Superior temporal gyrus (tissue), 1 donor: ENCODE data around the gene NFKB1.

Experiments
- DNase-seq: peaks from one replicate; pipeline ENCODE4 v3.0.0-alpha.2; 2016; ENCODE audit errors: extremely low spot score

NFKB1 gene

DNA sequence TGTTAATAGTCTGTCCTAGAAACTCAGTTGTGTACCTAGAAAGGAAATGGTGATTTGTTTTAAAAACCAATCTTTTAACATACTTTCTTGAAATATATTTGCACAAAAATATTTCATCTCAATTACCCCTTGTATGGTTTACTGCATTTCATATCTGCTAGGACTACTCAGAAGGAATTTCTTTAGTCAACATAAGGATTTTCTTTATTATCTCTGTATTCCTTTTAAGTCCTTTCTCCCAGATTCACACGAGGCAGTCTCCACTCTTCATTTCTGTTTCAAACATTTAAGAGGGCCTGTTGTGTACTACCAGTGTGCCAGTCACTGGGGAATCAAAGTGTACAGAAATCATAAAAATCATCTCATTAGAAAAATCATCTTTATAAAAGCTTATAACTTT, 28.8 kb downstream of the NFKB1 start:
- no peak for DNase-seq

DNA sequence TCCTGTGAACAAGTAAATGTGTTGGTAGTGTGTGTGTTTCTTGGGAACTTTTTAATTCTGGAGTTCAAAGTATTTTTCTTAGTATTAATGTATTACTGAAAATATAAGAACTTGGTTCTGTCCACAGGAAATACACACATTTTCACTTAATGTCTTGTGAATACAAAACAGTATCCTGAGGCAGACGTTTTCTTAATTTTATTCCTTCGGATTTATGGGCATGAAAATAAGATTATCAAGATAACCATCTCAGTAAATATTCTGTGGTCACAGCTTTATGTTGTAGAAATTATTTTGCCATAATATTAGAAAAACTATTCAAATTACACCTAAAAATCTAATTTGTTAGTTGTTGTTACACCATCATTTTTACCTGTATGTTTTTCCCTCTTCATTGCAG, 29.8 kb downstream of the NFKB1 start:
- DNase-seq = no peak

DNA sequence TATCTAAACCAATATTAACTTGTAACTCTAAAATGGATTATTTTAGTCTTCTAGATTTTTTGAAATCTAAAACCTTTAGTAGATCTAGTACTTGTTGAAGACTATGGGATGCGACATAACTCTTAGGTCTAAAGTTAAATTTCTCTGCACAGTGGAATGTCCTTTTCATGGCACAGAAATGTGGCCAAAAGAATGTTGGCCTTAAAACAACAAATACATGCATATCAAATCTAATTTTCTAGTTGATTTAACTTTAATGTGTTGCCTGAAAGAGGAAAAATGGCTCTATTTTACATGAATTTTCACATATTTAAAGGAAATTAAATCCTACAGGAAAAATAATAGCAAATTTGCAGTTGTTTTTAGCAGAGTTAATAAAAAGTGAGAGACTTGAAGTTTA, 30.3 kb downstream of the NFKB1 start:
- DNase-seq = no peak

DNA sequence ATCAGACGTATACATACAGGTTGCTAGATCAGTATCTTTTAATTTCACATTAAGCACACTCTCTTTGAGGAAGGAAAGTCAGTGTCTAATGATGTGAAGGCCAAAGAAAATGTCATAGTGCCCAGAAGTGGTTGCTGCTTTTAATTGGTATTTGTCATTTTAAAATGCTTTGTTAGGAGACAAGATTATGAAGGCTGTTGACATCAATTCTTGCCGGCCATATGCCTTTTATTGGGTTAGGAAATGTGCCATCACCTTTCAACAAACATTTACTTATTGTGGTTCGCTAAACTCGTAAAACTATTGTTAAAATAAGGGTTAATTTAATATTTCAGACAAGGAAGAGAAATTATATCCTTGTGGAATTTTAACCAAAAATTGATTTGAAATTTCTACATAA, 32.2 kb downstream of the NFKB1 start:
- DNase-seq = no peak

DNA sequence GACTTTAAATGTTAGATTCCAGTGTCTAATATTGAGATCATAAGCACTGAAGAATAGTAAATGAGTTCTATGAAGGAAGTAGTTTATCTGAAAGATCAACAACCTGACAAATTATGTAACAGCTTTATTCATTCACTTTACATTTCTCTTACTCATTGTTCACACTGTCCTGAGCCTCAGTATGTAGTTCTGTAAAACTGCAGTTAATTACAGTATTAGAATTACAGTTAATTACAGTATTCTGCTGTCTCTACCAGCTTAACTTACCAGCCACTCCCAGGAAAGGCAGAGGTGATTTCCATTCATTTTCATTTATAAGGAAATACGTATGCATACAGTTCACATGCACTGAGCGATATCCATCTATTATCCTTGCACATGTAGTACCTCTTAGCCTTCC, 32.7 kb downstream of the NFKB1 start:
- no peak for DNase-seq

DNA sequence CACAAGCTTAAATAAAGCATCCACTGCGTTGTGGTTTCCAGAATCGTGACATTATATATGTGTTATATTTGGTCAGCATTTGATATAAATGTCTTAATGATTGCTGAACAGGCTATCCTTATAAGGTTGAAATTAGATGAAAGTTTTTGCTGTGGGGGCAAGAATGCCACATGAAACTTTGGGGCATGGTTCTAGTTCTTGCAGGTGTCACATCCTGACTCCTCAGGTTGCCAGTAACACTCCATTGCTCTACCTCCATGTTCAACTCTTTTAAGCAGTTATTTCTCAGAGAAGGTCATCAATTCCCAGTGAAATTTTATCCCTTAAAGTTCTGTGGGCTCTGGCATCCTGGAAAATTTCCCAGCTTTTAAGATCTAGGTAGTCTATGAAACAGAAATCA, 33.7 kb downstream of the NFKB1 start:
- no peak for DNase-seq

DNA sequence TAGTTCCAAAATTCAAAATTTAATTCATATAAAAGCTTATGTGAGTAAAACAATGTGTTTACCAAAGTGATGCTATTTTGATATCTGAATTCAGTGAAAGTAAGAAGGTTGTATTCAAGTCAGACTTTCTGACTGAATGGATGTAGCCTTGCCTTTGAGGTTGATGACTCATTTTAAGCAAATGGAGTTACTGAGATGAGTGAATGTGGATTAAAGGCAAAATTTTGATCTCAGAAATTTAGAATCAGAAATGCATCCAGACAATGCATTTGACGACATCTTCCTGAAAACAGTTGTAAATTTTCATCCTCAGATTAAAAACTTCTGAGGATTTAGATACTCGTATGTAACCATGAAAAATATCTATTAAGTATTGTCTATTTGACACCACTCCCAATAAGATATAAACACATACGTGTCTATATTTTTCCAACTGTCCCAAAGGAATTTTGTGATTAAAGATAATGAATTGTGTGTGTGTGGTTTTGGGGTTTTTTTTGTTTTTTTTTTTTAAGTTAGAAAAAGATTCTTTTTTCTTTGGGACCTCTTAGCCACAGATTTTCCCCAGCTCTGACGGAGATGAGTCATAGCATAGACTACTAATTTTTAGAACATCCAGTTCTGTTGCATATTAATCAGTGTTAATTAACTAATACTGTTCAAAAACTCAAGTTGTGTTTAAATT, 34.4 kb downstream of the NFKB1 start:
- no peak for DNase-seq

DNA sequence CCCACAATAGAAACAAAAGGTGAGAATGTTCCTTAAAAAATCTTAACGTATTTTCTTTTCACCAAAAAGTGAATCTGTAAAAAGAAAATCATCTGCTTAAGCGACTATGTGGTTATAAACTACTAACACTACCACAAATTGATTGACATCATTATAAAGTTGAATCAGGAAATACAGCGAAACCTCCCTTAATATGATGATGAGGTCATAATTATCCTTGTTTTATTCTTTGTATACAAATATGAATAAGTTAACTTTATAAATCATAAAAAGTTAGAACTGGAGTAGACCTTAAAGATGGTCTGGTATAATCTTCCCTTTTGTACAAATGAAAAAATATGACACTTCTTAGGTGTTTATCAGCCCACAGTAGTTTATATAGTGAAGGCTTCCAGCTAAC, 35.6 kb downstream of the NFKB1 start:
- DNase-seq = no peak

DNA sequence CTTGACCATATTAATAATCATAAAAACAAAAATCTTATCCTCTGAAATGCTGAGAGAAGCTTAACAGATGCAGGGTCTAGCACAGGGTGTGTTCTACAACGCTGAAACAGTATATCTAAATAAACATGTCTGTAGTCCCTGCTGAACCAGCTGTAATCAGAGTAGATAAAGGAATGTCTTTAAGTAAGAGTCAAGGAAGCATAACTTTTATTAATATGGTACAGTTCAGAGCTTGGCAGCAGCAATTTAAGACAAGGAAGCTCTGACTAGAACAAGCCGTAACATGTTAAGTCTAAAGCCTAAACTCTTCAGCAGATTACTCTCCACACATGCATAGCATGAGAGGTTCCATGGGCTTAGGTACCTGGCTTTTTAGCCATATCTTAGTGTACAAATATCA, 36.1 kb downstream of the NFKB1 start:
- no peak for DNase-seq

DNA sequence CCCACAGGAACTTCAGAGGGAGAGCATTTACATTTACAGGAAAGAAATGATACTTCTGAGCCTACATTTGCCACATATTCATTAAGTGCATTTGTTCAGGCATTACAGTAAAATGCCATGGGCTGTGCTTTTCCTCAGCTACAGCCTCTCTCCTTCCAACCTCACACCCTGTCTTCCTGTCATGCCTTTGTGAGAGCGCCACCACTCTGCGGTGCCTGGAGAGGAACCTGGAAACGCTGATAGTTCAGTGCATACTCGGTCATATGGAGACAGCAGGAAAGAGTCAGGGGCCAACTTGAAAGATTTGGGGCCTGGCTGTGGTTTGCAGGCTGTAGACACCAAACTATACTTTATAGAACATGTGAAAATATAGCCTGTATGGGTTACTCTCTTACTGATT, 40.5 kb downstream of the NFKB1 start:
- peak; percentile 53 for DNase-seq

DNA sequence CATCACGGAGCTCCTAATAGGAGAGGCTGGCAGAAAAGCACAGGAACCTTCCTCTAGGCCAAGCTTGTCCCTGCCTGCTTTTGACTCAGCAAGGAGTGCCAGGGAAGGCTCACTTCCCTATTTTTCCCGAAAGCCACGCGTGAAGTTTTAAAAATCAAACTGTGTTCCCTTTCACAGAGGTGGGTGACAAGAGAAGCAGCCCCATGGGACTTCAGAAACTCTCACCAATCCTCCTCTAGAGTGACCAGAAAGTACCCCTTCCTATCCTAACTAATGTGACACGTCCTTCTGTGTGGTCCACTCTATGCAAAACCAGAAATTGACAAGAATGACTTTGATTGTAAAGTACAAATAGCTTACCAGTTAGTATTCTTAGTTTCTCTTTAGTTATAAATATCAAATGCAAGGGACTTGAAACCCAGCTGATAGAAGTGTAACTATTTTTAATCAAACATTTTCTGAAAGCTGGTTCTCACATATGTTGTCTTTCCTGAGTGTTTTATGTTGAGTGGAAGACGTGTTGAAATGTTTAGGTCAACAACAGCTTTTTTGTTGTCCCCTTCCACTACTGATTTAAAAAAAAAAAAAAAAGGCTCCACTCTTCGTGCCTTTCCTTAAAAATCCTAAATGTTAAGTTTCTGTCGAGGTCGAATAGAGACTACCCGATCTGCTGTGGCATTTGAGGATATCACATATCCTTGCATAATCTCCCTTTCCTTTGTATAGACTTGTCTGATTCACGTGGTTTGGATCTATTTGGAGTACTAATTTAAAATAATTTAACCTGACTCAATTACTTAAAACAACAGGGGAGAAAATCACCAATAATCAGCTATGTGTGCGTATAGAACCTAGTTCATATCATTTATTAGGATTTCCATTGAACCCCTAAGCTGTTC, 42.1 kb downstream of the NFKB1 start:
- DNase-seq = no peak

DNA sequence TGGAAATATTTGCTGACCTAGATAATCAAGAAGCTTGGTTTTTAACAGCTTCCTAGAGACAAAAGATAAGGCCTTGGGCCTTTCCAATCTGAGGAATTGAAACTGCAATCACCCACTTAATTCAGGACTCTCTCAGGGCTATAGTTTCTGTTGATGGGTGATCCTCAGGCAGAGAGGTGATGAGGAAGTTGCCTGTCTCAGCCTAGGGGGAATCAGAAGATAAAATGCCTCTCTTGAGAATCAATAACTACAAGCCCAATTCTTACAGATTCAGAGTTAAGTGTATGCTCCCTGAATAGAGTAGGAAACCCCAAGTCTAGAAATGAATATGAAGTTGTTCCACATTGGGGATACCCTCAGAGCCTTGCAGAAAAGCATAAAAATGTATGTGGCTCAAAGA, 45.5 kb downstream of the NFKB1 start:
- DNase-seq = no peak

DNA sequence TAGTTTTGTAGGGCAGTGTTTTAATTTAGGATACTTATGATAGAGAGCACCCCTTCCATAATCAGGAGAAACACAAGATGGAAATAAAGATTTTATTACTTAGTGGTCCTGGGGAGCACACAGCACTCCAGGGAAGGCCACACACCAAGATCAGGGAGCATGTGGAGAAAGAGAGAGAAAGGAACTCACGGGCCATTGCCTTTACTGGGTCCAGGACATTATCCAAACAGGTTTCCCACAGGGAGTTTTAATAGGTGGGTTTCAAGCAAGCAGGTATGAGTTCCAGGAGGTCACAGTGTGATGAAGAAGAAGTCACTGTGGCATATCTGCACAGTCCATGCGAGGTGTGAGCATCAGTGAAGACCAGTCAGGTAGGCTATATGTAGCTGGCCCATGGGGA, 46.8 kb downstream of the NFKB1 start:
- DNase-seq = no peak

DNA sequence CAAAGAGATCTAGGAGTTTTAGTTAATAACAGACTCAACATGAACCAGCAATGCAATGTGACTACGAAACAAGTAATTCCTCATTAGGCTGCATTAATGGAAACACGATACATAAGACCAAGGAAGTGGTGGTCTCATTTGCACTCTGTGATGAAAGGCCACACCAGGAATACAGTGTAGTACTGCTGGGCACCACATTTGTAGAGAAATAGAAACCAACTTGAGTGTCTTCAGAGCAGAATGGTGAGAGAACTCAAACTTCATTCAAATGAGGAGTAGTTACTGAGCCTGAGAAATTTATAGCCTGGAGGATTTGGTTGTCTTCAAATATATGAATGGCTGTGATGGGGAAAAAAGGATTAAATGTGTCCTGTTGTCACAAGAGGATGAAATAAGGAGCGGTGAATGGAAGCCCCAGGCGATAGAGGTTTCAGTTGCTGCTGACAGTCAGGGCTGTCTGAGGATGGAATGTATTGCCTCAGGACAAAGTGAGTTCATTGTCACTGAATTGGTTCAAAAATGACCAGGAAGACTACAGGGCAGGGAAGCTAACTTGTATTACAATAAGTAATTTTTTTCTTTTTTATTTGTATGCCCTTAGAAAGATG, 50.9 kb downstream of the NFKB1 start:
- no peak for DNase-seq

DNA sequence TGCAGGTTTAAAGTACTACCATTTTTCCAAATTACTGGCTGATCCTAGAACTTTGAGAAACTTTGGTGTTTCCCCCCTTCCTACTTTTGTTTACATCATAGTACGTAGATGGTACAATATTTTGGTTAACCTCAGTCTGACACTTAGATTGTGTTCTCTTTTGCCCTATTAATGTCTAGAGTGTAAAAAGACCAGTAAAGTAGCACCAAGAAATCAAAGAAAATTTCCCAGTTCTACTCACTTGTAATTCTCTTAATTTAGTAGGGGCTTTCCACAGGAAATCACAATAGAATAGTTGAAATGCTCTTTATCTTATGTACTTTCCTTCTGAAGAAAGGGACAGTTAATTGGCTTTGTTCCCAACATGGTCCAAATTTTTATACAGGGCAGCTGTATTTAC, 51.6 kb downstream of the NFKB1 start:
- no peak for DNase-seq

DNA sequence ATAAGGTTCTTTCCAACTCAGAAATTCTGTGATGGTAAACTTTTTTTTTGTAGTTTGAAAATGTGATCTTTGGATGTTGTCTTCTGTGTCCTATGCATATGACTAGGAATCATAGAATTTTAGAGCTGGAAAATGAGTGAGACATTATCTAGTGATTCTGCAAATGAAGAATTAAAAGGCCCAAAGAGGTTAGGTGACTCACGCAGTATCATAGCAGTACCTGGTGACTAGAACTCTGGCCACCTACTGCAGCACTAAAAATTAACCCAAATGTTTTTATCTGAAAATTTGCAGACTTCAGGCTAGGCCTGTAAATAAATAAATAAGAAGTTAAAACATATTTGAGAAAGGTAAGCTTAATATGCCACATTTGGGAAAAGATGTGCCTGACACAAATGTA, 52.8 kb downstream of the NFKB1 start:
- DNase-seq = no peak

DNA sequence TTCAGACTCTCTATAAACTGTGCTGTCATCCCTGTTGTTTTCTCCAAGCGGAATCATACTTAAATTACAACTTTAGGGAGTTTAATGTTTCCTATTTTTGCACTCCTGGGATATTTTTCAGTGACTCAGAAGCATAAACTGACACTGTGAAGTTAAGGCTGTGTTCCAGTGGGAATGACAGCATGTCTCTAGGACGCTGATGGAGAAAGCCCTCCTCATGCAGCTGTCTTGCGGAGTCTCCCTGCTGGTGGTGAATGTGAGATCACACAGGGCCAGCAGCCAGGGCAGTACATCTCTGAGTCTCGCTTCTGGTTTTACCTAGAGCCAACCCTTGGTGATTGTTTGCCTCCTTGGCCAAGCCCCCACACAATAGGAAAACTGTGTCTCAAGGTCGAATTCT, 53.3 kb downstream of the NFKB1 start:
- peak; percentile 49 for DNase-seq

DNA sequence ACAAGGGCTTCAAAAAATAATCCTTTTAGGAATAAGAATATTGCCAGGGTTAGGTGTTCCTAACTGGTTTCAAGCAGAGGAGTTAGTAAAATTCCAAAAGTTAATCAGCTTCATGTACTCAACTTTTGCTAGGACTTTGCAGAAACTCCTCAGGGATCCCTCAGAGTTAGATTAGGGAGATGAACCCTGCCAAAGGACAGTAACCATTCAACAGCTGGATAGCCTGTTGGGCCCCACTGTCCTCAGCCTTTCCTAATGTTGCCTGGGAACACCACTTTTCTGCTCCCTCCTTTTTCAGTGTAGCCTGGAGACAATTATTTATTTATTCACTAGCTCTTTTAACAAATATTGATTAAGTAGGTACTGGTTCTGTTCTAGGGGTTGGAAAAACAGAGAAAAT, 53.8 kb downstream of the NFKB1 start:
- DNase-seq = no peak

DNA sequence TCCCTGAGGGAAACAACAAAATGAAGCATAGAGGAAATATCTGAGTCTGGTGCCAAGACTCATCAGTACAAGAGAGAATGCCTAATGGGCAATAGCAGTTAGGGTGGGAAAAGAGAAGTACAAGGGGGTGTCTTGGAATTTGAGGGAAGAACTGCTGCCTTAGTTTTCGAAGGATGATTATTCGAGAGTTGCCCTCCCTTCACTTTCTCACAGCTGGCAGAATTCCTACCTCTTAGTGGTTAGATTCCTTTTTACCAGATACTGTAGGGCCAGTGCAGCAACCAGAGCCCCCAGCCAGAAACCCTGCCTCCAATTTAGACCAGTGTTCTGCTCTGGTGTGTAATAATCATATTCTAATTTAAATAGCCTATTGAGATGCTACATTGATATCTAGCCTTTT, 56.5 kb downstream of the NFKB1 start:
- no peak for DNase-seq

DNA sequence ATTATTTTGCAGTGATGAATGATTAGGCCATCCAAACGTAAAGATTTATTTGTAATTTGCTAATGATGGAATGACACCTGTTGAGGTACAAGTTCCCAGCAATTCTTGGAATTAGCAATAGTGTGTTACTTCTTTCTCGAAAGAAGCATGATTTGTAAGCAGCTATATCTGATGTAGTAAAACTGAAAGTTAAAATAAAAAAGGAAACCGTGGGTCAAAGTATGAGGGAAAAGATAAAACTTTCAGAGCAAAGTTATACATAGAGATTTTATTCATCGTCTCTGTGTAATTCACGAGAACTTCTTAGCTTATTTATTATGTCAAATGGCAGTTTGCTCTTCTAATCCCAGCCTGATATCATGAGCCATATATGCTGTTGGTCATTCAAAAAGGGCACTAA, 59.0 kb downstream of the NFKB1 start:
- no peak for DNase-seq

DNA sequence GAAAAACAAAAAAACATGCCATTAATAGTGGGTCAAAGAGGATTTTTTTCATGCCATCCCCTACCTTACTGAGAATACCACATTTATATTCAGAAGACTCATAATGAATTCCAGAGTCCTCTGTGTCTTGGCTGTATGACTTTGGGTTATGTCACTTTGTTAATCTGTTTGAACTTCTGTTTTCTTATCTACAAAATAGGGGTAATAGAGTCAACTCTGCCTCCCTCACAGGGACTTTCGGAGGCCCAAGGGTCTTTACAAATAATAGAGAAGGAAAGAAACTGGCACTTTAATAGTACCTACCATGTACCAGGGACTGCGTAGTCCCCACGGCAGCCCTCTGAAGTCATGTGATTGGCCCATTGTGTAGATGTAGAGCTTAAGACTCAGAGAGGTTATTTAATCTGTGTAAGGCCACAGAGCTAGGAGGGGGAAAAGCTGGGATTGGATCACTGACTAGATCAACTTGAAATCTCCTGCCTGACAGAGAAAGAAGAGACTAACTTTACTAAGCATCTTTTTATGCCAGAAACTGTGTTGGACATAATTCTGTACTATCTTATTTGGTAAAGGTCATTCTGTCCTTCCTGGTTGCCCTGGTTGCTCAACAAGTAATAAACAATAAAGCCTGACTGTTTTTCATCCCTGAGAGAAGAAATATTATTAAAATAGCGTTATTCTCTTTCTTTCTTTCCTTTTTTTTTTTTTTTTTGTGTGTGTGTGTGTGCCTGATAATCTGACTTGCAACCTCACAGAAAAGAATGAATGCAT, 59.6 kb downstream of the NFKB1 start:
- DNase-seq = no peak

DNA sequence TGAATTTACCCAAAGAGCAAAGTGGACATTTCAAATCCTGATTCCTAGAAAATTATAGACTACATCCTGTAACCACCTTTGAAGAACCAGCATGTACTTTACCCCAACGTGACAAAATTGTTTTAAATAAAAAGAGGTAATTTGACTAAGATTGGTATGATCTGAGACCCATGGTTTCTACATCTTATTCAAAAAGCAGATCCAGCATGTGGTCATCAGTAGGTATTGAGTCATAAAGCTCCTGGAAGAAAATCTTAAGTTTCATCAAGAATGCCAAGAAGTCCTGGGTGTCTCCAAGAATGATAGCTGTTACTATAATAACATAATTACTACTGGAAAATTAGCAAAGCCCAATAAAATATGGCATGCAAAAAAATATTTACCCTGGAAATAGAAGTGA, 61.8 kb downstream of the NFKB1 start:
- no peak for DNase-seq
